SKM-1 treated with dmso at 0.1 percent for 144 hours (cell line): ENCODE data around the gene ZMIZ1.

Experiments used
- DNase-seq: peaks from one replicate; lab custom pipeline; 2025; ENCODE audit not compliant: unreplicated experiment; lab: John Stamatoyannopoulos, UW

Gene ZMIZ1

DNA sequence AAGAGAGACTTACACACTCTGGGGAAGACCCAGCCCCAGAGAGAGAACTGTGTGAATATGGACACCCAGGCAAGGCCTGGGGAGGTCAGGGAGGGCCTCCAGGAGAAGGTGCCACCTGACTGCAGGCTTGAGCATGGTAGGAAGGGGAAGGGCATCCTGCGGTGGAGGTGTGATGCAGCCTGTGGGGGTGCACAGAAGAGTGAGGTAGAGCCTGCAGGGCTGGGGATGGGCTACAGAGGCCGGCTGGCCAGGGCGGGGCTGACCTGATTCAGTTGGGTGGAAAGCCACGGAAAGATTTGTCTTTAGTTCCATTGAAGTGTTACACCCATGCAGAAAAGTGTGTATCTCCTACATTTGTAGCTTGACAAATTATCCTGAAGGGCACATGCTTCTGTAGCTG lies 47.6 kb downstream of the ZMIZ1 start:
- no peak for DNase-seq

DNA sequence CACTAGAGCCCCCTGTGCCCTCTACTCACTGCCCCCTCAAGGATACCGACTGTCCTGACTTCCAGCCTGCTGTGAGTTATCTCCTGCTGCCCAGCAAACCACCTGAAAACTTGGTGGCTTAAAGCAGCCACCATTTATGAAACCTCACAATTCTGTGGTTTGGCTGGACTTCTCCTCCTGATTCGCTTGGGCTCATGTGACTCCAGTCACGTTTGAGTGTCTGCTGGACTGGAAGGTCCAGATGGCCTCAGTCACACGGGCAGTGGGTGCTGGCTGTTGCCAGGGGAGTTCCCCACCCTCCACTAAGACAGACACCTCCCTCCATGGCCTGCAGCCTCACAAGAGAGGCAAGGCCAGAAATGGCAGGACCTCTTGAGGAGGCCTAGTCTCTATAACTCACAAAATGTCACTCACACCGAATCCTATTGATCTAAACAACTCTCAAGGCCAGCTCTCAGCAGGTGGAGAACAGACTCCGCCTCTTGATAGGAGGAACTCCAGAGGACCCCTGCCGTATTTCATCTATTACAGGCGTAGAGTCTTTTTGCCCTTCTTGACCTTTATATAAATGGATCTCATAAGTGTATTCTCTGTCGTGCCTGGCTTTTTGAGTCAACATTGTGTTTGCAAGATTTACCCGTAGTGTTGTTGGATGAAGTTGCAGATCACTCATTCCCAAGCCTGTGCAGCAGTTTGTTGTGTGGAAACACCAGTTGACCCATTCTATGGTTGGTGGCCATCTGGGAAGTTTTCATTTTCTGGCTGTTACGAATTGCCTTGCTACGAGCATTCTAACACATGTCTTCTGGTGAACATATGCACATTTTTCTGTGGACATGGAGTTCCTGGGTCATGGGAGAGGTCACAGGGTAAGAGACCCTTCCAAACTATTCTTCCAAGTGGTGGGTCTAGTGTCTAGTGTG lies 48.3 kb downstream of the ZMIZ1 start:
- no peak for DNase-seq

GRCh38 chr10:79118286-79119202 lies 49.8 kb downstream of the ZMIZ1 start:
- DNase-seq = no peak

DNA sequence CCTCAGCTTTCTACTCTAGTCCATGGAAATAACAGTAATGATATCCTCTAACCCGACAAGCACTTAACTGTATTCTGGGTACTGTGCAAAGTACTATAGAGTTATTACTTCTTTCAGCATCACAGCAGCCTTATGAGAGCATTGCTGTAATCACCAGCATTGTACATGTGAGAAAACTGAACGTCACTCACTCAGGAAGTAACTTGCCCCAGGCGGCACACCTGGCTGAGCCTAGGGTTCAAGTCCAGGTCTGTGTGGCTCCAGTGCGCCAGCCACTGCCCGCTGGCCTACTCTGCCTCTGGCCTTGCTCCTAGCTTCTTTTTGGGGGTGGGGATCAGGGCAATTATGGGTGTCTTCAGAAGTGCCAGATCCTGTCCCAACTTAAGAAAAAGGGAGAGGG lies 50.5 kb downstream of the ZMIZ1 start:
- DNase-seq = no peak

DNA sequence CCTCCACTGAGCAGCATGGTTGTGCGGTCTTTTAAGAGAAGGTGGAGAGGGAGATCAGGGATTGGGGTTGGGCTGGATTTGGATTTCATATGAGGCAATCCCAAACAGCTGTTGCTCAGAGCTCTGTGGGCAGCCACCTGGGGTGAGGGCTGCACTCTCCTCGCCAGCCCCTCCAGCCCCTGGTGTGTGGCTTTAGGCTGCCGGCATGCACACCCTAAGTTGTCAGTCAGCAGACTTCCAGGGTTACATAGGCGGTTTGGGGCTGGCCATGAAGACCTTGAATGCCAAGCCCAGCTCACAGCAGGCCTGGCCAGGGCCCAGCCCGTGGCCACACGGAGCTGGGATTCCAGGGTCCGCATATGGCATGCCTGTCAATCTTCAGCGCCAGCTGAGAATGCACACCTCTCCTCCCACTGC lies 54.8 kb downstream of the ZMIZ1 start:
- DNase-seq = no peak

GRCh38 chr10:79124066-79124465 lies 55.3 kb downstream of the ZMIZ1 start:
- no peak for DNase-seq

DNA sequence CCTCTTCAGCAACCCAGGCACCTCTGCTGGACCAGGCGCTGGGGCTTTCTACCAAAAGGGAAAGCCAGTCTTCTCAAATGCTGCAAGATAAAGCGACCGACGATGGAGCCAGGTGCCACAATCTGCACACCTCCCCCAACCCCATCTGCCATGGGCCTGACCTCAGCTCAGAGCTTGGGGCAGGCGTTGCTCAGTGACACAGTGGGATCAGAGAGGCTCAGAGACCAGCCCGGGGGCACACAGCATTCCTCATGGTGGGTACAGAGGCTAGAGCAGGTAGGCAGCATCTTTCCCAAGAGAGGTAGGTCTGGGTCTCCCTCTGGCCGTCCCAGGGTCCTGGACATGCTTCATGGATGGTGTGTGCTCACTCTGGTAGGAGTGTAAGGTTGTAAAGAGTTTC lies 56.3 kb downstream of the ZMIZ1 start:
- DNase-seq = no peak

DNA sequence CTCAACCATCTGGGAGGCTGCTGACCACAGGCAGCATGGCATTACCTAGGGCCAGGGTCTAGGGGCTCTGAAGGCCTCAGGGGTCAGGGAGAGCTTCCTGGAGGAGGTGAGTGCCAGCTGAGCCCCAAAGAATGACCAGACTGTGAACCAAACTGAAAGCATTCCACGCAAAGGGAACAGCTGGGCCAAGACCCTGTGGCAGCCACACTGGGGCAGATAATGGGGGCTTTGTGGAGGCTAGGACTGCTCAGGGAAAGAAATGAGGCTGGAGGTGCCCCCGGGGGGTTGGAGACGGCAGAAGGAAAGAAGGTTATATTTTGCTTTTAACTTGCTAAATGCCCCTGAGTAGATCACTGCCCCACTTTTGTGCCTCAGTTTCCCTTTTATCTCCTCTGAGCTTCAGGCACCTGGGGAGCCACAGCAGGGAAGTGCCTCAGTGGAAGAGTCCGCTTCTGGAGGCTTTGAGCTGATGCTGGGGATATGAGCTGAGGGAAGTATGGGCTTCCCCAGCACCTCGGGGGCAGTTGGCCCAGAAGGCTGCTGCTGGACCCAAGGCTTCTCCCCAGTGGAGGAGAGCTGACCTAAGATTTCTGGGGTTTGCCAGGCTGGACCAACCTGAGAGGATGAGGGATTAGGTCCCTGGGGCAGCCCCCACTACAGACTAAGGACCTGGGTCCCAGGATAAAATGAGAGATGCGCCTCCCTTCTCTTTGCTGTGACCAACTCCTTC lies 57.8 kb downstream of the ZMIZ1 start:
- DNase-seq = no peak

GRCh38 chr10:79127151-79127961 lies 58.6 kb downstream of the ZMIZ1 start:
- peak; percentile 49 for DNase-seq

DNA sequence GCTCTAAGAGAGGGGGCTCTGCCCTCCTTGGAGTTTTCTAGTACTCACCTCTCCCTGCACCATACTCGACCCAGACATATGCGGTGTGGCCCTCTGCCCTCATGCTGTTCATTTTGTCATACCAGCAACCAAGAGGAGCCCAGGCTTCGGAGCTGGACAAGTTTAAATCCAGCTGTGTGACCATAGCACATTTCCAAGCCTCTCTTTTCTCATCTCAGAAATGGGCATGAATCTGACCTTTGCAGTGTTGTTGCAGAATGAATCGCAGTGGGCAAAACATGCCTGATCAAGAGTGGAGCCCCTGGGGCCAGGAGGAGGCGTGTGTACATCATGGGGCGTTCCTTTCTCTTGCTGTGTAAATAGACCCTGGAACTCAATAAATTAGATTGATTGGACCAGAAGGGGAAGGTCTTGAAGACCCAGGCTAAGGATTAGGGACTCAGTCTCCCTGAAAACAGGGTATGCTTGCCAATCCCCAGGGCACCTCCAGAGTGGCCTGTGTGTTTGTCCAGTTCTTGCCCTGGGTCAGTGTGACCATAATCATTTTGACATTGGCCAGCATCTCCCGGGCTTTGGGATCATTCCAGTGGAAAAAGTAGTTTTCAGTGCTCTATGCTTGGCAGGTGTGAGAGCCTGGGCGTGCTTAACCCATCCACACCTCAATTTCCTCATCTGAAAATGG lies 59.6 kb downstream of the ZMIZ1 start:
- DNase-seq = no peak

GRCh38 chr10:79128923-79129305 lies 60.1 kb downstream of the ZMIZ1 start:
- no peak for DNase-seq

GRCh38 chr10:79129361-79129997 lies 60.7 kb downstream of the ZMIZ1 start:
- DNase-seq = no peak

GRCh38 chr10:79130255-79130654 lies 61.5 kb downstream of the ZMIZ1 start:
- DNase-seq = no peak

GRCh38 chr10:79130846-79131245 lies 62.1 kb downstream of the ZMIZ1 start:
- no peak for DNase-seq

- no peak for DNase-seq
These were observed 63.3 kb downstream of the ZMIZ1 start for GRCh38 chr10:79131836-79132631.

DNA sequence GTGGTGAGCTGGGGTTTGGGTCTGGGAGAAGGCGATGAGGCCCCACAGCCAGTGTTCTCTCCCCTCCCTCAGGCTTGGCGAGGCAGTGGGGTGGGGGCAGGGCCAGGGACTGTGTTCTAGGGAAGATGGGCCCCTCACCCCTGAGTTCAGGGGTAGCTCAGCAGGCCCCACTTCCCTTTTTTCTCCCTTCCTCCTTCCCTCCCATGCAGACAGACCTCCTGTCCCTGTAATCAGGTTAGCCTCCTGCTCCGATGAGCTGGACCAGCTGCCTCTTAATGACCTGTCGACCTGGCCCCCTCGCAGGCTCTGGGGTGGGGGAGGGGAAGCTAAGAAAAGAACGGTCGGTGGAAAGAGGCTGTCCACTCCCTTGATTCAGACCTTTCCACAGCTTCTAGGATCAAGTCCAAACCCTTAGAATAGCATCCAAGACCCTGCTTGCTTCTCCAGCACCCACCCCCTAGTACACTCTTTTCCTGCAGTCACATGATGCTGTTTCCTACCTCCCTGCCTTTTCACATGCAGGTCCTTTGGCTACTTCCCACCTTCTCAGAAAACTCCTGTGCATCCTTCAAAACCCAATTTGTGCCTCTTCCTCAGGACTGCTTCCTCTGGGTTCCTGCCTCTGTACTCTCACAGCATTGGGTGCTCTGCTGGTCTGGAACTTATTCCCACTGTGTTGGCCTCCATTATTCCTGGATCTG lies 64.1 kb downstream of the ZMIZ1 start:
- peak; percentile 87 for DNase-seq

DNA sequence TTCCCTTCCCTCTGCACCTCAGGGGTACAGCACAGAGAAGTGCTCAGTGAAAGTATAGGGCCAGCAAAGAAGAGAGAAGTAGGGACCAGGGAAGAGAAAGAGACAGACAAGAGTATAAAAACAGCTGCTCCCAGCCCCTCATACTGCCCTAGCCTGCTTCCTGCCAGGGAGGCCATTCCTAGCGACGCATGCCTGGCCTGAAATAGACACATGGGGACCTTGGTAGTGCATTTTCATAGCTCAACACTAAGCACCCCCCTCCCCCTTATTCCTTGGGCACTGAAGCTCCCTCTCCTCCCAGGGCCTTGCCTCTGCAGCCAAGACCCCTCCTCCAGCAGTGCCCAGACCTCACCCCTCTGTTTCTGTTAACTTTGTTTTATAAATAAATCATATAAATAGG lies 64.7 kb downstream of the ZMIZ1 start:
- DNase-seq = no peak

DNA sequence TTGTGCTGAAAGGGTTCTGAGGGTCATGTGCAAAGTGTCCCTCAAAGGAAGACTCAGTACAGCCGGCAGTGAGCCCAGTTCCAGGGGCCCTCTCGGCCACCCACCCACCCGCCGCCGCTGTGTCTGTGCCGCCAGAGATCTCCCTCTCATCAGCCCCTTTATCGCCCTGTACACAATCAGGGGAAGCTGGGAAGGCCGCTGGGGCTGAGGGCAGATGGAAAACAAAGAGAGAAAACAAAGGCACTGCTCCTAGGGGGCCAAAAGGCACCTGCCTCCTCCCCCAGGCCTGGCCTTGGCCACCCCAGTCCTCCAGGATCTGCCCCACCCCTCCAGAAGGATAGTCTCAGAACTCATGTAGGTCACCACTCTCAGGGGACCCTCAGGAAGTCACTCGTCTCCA lies 67.0 kb downstream of the ZMIZ1 start:
- no peak for DNase-seq
